ELR (cell line): ENCODE data around the gene SUGCT.
A peak's percentile ranks its signal among the peaks of the same experiment; 100 is the strongest.

Experiments
- DNase-seq: peaks from one replicate; pipeline ENCODE4 v3.0.0-alpha.2; 2015; ENCODE audit warnings: low read depth

Gene SUGCT

GRCh38 chr7:40470817-40471216, 336.0 kb downstream of the SUGCT start:
- DNase-seq: no peak

- DNase-seq: no peak
These were observed 337.1 kb downstream of the SUGCT start for GRCh38 chr7:40471891-40472290.

- DNase-seq: no peak
These were observed 340.2 kb downstream of the SUGCT start for GRCh38 chr7:40474790-40475680.

GRCh38 chr7:40475681-40475982, 340.8 kb downstream of the SUGCT start:
- no peak for DNase-seq

- DNase-seq: no peak
These were observed 342.3 kb downstream of the SUGCT start for GRCh38 chr7:40477094-40477493.

- no peak for DNase-seq
These were observed 348.0 kb downstream of the SUGCT start for GRCh38 chr7:40482845-40483244.

GRCh38 chr7:40483630-40484029, 348.8 kb downstream of the SUGCT start:
- peak; percentile 36 for DNase-seq

- no peak for DNase-seq
These were observed 355.2 kb downstream of the SUGCT start for GRCh38 chr7:40489844-40490602.

- DNase-seq: no peak
These were observed 355.8 kb downstream of the SUGCT start for GRCh38 chr7:40490603-40490924.

- no peak for DNase-seq
These were observed 358.1 kb downstream of the SUGCT start for GRCh38 chr7:40492946-40493345.

GRCh38 chr7:40493609-40494051, 358.8 kb downstream of the SUGCT start:
- no peak for DNase-seq

GRCh38 chr7:40498924-40499510, 364.2 kb downstream of the SUGCT start:
- no peak for DNase-seq

- DNase-seq: no peak
These were observed 364.9 kb downstream of the SUGCT start for GRCh38 chr7:40499718-40500117.

- DNase-seq: no peak
These were observed 365.4 kb downstream of the SUGCT start for GRCh38 chr7:40500219-40500618.

- DNase-seq: no peak
These were observed 367.6 kb downstream of the SUGCT start for GRCh38 chr7:40502359-40502758.

- DNase-seq: no peak
These were observed 371.4 kb downstream of the SUGCT start for GRCh38 chr7:40506158-40506557.

- DNase-seq: peak; percentile 62
These were observed 372.4 kb downstream of the SUGCT start for GRCh38 chr7:40507166-40507565.

- DNase-seq: no peak
These were observed 374.6 kb downstream of the SUGCT start for GRCh38 chr7:40509287-40509996.

GRCh38 chr7:40516376-40516775, 381.6 kb downstream of the SUGCT start:
- DNase-seq: peak; percentile 24

- no peak for DNase-seq
These were observed 384.2 kb downstream of the SUGCT start for GRCh38 chr7:40519009-40519408.

- DNase-seq: no peak
These were observed 386.4 kb downstream of the SUGCT start for GRCh38 chr7:40520986-40521738.

- DNase-seq: no peak
These were observed 391.0 kb downstream of the SUGCT start for GRCh38 chr7:40525764-40526163.
